SK-MEL-5 (cell line): ENCODE data around the gene FRMD4A. TPM values are rescaled to one million over a fixed set of nuclear protein-coding genes. Genes with fewer than 3 reads are reported as not detected.
A peak's percentile ranks its signal among the peaks of the same experiment; 100 is the strongest.
"Not testable (repeated sequence)": the region's sequence is repeated elsewhere in the genome, so short reads cannot be mapped to it uniquely, and the experiment has no call there.

ENCODE experiments used
- DNase-seq: peaks from one replicate; pipeline ENCODE4 v3.0.0-alpha.2; 2016; ENCODE audit warnings: low read depth, low spot score
- in situ Hi-C: cut with HindIII; loops from 2 replicates; pipeline ENCODE4 v1.10.0; 2016; ENCODE audit warnings: low sequenced_read_pairs, high pct_unique_total_duplicates, low pct_unique_long_range_greater_than_20kb
- total RNA-seq: library from RNA; depleted of rRNA; stranded (reverse); fragments of >200 nt; shearing (Covaris generic); gene quantifications from 2 replicates; pipeline ENCODE4 v1.2.3, GENCODE V29; 2014

FRMD4A gene
- total RNA-seq, 1 experiment from 2014 or later: 9.9 TPM

GRCh38 chr10:13788711-13789447, 541.8 kb downstream of the FRMD4A start:
- DNase-seq: no peak
- in situ Hi-C loops: no loop called here

GRCh38 chr10:13788320-13788600, 542.5 kb downstream of the FRMD4A start:
- in situ Hi-C loops: no loop called here
- DNase-seq: no peak

GRCh38 chr10:13787015-13787421, 543.7 kb downstream of the FRMD4A start:
- no peak for DNase-seq
- in situ Hi-C loops: no loop called here

DNA sequence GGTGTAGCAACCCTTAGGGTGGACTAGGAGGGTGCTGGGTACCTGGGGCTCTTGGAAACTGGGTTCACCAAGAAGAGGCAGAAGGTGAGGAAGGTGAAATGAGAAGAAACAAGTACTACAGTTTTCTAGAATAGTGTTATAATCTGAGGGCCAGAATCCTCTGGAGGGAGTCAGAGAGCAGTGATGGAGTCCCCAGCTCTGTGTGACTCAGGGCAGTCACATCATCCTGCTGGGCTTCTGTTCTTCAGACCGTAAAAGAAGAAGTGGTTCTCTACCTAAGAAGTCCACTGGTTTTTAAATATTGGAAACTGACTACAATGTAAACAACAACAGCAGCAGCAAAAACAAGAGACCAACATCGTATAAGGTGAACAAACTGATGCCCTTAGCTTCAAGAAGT, 546.7 kb downstream of the FRMD4A start:
- DNase-seq: peak; percentile 46

DNA sequence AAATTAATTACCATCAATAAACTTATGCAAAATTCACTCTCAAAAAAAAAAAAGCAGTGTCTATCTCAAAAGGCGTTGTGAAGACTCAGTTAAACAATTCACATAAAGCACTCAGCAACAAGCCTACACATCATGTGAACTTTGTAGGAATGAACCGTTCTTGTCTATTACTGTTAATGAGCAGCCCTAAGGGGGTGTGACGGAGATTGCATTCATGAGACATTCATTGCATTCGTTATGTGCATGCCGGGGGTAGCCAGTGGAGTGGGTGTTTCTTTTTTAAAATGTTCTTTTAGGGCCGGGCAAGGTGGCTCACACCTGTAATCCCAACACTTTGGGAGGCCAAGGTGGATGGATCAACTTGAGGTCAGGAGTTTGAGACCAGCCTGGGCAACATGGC, 551.0 kb downstream of the FRMD4A start:
- DNase-seq: no peak
- in situ Hi-C loops: no loop called here

More for the DNA sequence above, 546.7 kb downstream of the FRMD4A start:
- in situ Hi-C loops: no loop called here

DNA sequence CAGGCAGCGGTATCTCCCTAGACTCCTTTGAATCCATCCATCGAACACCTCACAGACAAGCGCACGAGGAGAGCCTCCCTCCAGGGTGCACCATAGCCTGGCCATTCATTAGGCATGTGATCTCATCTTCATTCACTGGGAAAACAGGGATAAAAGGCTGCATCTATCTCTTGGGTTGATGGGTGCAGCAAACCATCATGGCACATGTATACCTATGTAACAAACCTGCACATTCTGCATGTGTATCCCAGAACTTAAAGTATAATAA, 552.1 kb downstream of the FRMD4A start:
- in situ Hi-C loops: not testable (repeated sequence)

GRCh38 chr10:13776861-13777311, 553.8 kb downstream of the FRMD4A start:
- in situ Hi-C loops: no loop called here
- DNase-seq: peak; percentile 92

More for the DNA sequence above, 552.1 kb downstream of the FRMD4A start:
- not testable (repeated sequence) for DNase-seq

GRCh38 chr10:13775786-13776775, 554.6 kb downstream of the FRMD4A start:
- DNase-seq: no peak
- in situ Hi-C loops: no loop called here

DNA sequence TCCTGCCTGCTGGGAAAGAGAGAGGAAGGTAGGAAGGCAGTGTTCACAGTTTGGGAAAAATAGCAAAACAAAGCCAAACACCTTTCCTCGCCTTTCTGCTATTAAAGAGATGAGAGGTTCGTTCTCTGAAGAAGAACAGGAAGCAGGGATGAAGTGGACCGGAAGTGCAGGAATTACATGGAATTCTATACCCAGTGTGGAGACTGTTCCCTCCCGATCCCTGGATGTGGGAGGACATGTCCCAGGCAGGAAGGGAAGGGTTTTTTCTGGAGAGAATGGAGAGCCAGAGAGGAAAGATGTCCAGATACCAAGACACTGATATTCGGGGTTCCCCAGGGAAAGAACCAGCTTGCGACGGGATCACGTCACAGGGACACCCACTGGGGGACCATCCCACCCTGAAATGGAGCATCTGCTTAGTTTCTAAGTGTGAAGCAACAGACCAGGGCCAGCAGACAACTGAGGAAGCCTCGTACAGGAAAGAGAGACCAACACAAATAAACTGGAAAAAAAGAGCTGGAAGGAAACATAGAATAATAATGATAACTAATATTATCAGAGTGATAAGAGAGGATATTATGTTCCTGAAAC, 556.3 kb downstream of the FRMD4A start:
- in situ Hi-C loops: no loop called here
- no peak for DNase-seq

DNA sequence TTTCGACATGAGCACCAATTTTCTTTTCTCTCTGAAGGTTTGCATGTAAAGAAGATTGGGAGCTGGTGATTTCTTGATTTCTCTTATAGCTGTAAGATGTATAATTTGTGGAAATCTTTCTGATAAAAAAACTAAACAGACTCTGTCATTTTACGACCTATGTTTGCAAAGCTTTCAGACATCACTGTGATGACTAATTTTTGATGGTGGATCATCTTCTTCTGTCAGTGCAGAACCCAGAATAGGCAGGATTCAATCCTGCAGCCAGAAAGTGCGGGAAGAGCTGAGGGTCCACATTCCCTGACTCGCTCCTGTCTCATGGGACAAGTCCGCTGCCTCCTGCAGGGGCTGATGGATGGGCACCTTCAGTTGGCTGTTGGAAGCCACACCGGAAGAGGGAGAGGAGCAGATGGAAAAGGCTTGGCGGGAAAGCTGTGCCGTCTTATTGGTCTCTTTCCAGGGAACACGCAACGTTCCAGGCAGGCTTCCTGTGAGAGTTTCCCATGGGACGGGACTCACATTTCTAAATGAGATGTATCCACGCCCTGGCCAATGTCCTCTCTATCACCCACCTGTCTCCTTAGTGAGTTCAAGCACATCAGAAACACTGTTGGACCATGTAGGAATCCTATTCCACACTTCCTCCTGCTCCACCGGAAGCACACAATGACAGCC, 557.1 kb downstream of the FRMD4A start:
- in situ Hi-C loops: no loop called here
- no peak for DNase-seq

GRCh38 chr10:13773043-13773442, 557.7 kb downstream of the FRMD4A start:
- in situ Hi-C loops: no loop called here

GRCh38 chr10:13771992-13772391, 558.7 kb downstream of the FRMD4A start:
- no peak for DNase-seq
- in situ Hi-C loops: no loop called here

More at GRCh38 chr10:13773043-13773442, 557.7 kb downstream of the FRMD4A start:
- no peak for DNase-seq

- DNase-seq: no peak
- in situ Hi-C loops: no loop called here
Observed at GRCh38 chr10:13770760-13771493, 559.8 kb downstream of the FRMD4A start.

DNA sequence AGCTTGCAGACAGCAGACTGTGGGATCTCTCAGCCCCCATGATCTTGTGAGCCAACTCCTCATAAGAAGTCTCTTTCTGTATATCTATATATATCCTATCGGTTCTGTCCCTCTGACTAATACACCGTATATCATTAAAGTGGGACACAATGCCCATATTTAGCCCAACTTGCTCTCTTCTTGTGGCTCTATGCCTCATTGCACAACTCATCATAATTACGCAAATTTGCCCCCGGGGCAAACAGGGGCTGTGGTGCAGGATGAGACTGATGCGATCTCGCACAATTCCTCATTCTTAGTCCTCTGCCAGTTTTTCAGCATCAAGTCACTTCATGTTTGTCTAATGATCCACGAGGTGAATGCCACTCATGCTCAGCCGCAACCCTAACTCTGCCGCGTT, 560.8 kb downstream of the FRMD4A start:
- peak; percentile 99 for DNase-seq
- in situ Hi-C loops: no loop called here

DNA sequence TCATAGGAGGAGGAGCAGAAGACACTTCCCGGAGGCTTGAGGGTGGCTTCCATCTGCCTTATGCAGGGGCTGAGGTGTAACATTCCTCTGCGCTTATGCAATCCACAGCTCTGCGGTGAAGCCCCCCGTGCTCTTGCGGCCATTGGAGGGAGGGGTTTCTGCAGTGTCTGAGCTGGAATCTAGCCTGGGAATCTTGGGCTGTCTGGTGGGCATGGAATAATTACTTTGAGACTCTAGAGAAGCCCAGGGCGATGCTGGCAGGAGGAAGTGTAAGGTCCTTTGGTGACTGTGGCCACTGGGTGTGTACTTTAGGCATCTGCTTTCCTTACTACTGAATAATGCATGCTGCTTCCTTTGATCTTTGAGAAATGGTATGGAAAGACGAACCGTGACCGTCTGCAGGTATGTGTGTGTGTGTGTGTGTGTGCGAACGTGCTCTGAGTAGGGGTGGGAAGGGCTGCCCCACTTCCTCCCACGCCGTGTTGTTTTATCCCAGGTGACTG, 563.0 kb downstream of the FRMD4A start:
- DNase-seq: no peak
- in situ Hi-C loops: no loop called here

DNA sequence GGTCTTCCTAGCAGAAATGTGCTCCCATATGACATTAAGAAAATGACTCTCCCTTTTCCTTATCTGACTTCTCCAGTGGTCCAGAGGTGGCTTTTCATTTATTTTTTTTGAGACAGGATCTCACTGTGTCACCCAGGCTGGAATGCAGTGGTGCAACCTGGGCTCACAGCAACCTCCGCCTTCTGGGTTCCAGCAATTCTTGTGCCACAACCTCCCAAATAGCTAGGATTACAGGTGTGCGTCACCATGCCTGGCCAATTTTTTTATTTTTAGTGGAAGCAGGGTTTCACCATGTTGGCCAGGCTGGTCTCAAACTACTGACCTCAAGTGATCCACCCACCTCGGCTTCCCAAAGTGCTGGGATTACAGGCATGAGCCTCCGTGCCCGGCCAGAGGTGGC, 563.6 kb downstream of the FRMD4A start:
- in situ Hi-C loops, DNase-seq: not testable (repeated sequence)

GRCh38 chr10:13765641-13766341, 564.9 kb downstream of the FRMD4A start:
- DNase-seq: no peak
- in situ Hi-C loops: no loop called here
